HepG2 (cell line): ENCODE measurements around the gene KCTD5. TPM values are rescaled to one million over a fixed set of nuclear protein-coding genes. Genes with fewer than 3 reads are reported as not detected.

Experiments used
- ATF7 ChIP-seq, 2 experiments: fragments of 450-650 bp in 1 of 2; sonication (generic) in 1 of 2; formaldehyde crosslinking in 1 of 2; IDR thresholded peaks; 2 replicates each; pipeline versions ENCODE4 v1.4.0 to v1.6.1; 2016 to 2020; ENCODE audit warnings: antibody characterized with exemption in 1 of 2, mild to moderate bottlenecking in 1 of 2, missing genetic modification reagents in 1 of 2
- IRF9 ChIP-seq: sonication (generic); formaldehyde crosslinking; IDR thresholded peaks from 2 replicates; pipeline ENCODE4 v1.8.0; 2022; ENCODE audit warnings: missing genetic modification reagents, mild to moderate bottlenecking, borderline replicate concordance
- KDM1A ChIP-seq: IDR thresholded peaks from 2 replicates; pipeline ENCODE4 v1.6.1; 2016; ENCODE audit warnings: missing compliant biosample characterization
- KDM5A ChIP-seq: fragments of 200-600 bp; sonication (generic); IDR thresholded peaks from 2 replicates; pipeline ENCODE4 v1.7.0; 2018; ENCODE audit warnings: antibody characterized with exemption, mild to moderate bottlenecking, low read length, borderline replicate concordance
- PRMT3 ChIP-seq: sonication (generic); formaldehyde crosslinking; IDR thresholded peaks from 2 replicates; pipeline ENCODE4 v1.8.1; 2022; ENCODE audit warnings: low read depth, mild to moderate bottlenecking, moderate library complexity, missing genetic modification reagents, borderline replicate concordance
- SRSF9 ChIP-seq: fragments of 200-400 bp; formaldehyde crosslinking; IDR thresholded peaks from 2 replicates; pipeline ENCODE4 v1.6.1; 2018; ENCODE audit warnings: borderline replicate concordance, mild to moderate bottlenecking, low read depth, low read length; ENCODE audit not compliant: insufficient read depth, poor library complexity, severe bottlenecking
- ZNF138 ChIP-seq: sonication (generic); formaldehyde crosslinking; IDR thresholded peaks from 2 replicates; pipeline ENCODE4 v1.5.0; 2020; ENCODE audit warnings: mild to moderate bottlenecking, low read depth, missing genetic modification reagents
- ZNF615 ChIP-seq: sonication (generic); formaldehyde crosslinking; IDR thresholded peaks from 2 replicates; pipeline ENCODE4 v1.5.0; 2020; ENCODE audit warnings: mild to moderate bottlenecking, missing genetic modification reagents, borderline replicate concordance
- polyA plus RNA-seq, 8 experiments: library from polyadenylated mRNA; depleted of rRNA in 3 of 8; stranded (reverse) in 7 of 8; unstranded in 1 of 8; fragments of >200 nt; fragmentation: Illumina TruSeq in 4 of 8; extraction: Trizol in 4 of 8; gene quantifications; 2 replicates each; pipeline versions ENCODE4 v1.2.1 to v1.2.3, GENCODE V29; 2011 to 2016; ENCODE audit warnings: low read depth in 4 of 8, missing spikeins in 1 of 8, mixed read lengths in 1 of 8; ENCODE audit not compliant: insufficient read depth in 1 of 8
- total RNA-seq, 5 experiments: library from RNA; depleted of rRNA; stranded (reverse); fragments of >200 nt; fragmentation: Illumina TruSeq; extraction: Trizol; gene quantifications; 2 replicates each; pipeline ENCODE4 v1.2.3, GENCODE V29; 2016; ENCODE audit warnings: low read depth in 1 of 5
- TF ChIP-seq, protein P1 (sequence below): sonication (generic); formaldehyde crosslinking; IDR thresholded peaks from 2 replicates; pipeline ENCODE4 v1.5.0; 2020; ENCODE audit warnings: missing genetic modification reagents, mild to moderate bottlenecking, borderline replicate concordance
- TF ChIP-seq, protein P2 (sequence below), 2 experiments: sonication (generic) in 1 of 2; formaldehyde crosslinking in 1 of 2; IDR thresholded peaks; 2 replicates each; pipeline versions ENCODE4 v1.4.0 to v1.6.1; 2016 to 2020; ENCODE audit warnings: borderline replicate concordance in 1 of 2, low read depth in 1 of 2, mild to moderate bottlenecking in 1 of 2, missing genetic modification reagents in 1 of 2
- TF ChIP-seq, protein P3 (sequence below): IDR thresholded peaks from 2 replicates; pipeline ENCODE4 v1.6.1; 2012; ENCODE audit warnings: low read length, improper control_type of control experiment

KCTD5 gene
- total and polyA plus RNA-seq, 2 of the 13 experiments (the other 11 are each of a cell fraction or from before 2014, with no cell fraction given) = 25.4 to 29.8 TPM

GRCh38 chr16:2752035-2752849, 69.9 kb downstream of the KCTD5 start, which contains the start of gene SRRM2 (continued):
- TF ChIP-seq, protein P1, sequence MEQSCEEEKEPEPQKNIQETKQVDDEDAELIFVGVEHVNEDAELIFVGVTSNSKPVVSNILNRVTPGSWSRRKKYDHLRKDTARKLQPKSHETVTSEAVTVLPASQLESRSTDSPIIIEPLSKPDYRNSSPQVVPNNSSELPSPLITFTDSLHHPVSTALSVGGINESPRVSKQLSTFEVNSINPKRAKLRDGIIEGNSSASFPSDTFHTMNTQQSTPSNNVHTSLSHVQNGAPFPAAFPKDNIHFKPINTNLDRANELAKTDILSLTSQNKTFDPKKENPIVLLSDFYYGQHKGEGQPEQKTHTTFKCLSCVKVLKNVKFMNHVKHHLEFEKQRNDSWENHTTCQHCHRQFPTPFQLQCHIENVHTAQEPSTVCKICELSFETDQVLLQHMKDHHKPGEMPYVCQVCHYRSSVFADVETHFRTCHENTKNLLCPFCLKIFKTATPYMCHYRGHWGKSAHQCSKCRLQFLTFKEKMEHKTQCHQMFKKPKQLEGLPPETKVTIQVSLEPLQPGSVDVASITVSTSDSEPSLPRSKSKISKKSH (CRISPR knock-in tag) = peak; percentile 77; the same call in 1 of the 2 replicates
- TF ChIP-seq PRMT3 (peak; percentile 25; the same call in 1 of the 2 replicates), ZNF615 (CRISPR knock-in tag) (peak; percentile 76; the same call in 1 of the 2 replicates), KDM1A (CRISPR knock-in tag) (no peak), KDM5A (peak; percentile 48; the same call in 1 of the 2 replicates), ZNF138 (CRISPR knock-in tag) (peak; percentile 71; the same call in 1 of the 2 replicates), ATF7 (IDR thresholded peaks at IDR 0.05) (no peak), ATF7 (CRISPR knock-in tag; IDR thresholded peaks at IDR 0.05) (peak; percentile 63; the same call in 1 of the 2 replicates), IRF9 (peak; percentile 84; the same call in 1 of the 2 replicates), SRSF9 (no peak)
- TF ChIP-seq, protein P2, sequence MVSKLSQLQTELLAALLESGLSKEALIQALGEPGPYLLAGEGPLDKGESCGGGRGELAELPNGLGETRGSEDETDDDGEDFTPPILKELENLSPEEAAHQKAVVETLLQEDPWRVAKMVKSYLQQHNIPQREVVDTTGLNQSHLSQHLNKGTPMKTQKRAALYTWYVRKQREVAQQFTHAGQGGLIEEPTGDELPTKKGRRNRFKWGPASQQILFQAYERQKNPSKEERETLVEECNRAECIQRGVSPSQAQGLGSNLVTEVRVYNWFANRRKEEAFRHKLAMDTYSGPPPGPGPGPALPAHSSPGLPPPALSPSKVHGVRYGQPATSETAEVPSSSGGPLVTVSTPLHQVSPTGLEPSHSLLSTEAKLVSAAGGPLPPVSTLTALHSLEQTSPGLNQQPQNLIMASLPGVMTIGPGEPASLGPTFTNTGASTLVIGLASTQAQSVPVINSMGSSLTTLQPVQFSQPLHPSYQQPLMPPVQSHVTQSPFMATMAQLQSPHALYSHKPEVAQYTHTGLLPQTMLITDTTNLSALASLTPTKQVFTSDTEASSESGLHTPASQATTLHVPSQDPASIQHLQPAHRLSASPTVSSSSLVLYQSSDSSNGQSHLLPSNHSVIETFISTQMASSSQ (IDR thresholded peaks at IDR 0.05; ENCODE audit: low read depth) = no peak
- TF ChIP-seq, protein P2 (CRISPR knock-in tag; IDR thresholded peaks at IDR 0.05; ENCODE audit: borderline replicate concordance) = peak; percentile 70; the same call in 1 of the 2 replicates
- TF ChIP-seq, protein P3, sequence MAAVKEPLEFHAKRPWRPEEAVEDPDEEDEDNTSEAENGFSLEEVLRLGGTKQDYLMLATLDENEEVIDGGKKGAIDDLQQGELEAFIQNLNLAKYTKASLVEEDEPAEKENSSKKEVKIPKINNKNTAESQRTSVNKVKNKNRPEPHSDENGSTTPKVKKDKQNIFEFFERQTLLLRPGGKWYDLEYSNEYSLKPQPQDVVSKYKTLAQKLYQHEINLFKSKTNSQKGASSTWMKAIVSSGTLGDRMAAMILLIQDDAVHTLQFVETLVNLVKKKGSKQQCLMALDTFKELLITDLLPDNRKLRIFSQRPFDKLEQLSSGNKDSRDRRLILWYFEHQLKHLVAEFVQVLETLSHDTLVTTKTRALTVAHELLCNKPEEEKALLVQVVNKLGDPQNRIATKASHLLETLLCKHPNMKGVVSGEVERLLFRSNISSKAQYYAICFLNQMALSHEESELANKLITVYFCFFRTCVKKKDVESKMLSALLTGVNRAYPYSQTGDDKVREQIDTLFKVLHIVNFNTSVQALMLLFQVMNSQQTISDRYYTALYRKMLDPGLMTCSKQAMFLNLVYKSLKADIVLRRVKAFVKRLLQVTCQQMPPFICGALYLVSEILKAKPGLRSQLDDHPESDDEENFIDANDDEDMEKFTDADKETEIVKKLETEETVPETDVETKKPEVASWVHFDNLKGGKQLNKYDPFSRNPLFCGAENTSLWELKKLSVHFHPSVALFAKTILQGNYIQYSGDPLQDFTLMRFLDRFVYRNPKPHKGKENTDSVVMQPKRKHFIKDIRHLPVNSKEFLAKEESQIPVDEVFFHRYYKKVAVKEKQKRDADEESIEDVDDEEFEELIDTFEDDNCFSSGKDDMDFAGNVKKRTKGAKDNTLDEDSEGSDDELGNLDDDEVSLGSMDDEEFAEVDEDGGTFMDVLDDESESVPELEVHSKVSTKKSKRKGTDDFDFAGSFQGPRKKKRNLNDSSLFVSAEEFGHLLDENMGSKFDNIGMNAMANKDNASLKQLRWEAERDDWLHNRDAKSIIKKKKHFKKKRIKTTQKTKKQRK = no peak
